Measurements from ENCODE around the gene PANX3. TPM values are rescaled to one million over a fixed set of nuclear protein-coding genes. Genes with fewer than 3 reads are reported as not detected.

PANX3 gene
- total and polyA plus RNA-seq, 7 donors = not detected

- Histone ChIP-seq H3K4me3 (no peak overlapping the region), H3K4me1 (no peaks in the 10 kb centered on the region), H3K27me3 (ENCODE audit: insufficient read depth in 3 of 3, low read length in 2 of 3) (no peaks in the 10 kb centered on the region), H3K36me3 (ENCODE audit: insufficient read depth in 1 of 2, low read depth in 1 of 2) (peaks cover 7 to 63% of the 10 kb centered on the region in 2 donors), H3K27ac (no peak overlapping the region), H3K9me3 (no peaks in the 10 kb centered on the region)
- ATAC-seq (no peak), DNase-seq (no peak)
- WGBS, 3 donors = 61 to 75% (median 69%) methylated on average over 1 of the region's 1 CpG
- TF ChIP-seq CTCF (IDR thresholded peaks at IDR 0.05) = no peak
- intact Hi-C loops (cut with DNase I) = no loop called here
Observed at GRCh38 chr11:124639186-124639585, 28.0 kb downstream of the PANX3 start.

GRCh38 chr11:124640666-124641065, 29.4 kb downstream of the PANX3 start:
- ATAC-seq (no peak), DNase-seq (no peak)
- Histone ChIP-seq H3K27ac (no peak overlapping the region), H3K4me3 (no peak overlapping the region), H3K4me1 (no peaks in the 10 kb centered on the region), H3K9me3 (no peaks in the 10 kb centered on the region), H3K36me3 (ENCODE audit: insufficient read depth in 1 of 2, low read depth in 1 of 2) (peaks cover 7 to 50% of the 10 kb centered on the region in 2 donors), H3K27me3 (ENCODE audit: insufficient read depth in 3 of 3, low read length in 2 of 3) (no peaks in the 10 kb centered on the region)
- TF ChIP-seq CTCF (IDR thresholded peaks at IDR 0.05) = no peak
- WGBS, 3 donors = 82 to 86% (median 82%) methylated on average over 5 of the region's 5 CpGs
- intact Hi-C loops (cut with DNase I) = loop anchor here in 1 of 2 donors (5.0 kb wide), 1 partner anchor 197 kb away; no protein-coding TSS in a partner anchor

GRCh38 chr11:124642628-124643027, 31.4 kb downstream of the PANX3 start:
- intact Hi-C loops (cut with DNase I) = loop anchor here in 1 of 2 donors (5.0 kb wide), 1 partner anchor 195 kb away; no protein-coding TSS in a partner anchor
- peaks cover 0 to 37% of the 10 kb centered on the region in 2 donors for H3K36me3 ChIP-seq (ENCODE audit: insufficient read depth in 1 of 2, low read depth in 1 of 2)
- no peak for ATAC-seq

GRCh38 chr11:124643042-124643604, 31.9 kb downstream of the PANX3 start:
- TF ChIP-seq CTCF (IDR thresholded peaks at IDR 0.05) = no peak
- WGBS, 3 donors = 79 to 88% (median 85%) methylated on average over 10 of the region's 10 CpGs
- H3K4me3 ChIP-seq = no peak overlapping the region
- no peaks in the 10 kb centered on the region for H3K9me3 ChIP-seq
- ATAC-seq (no peak), DNase-seq (no peak)
- H3K27me3 ChIP-seq (ENCODE audit: insufficient read depth in 3 of 3, low read length in 2 of 3) = no peaks in the 10 kb centered on the region
- H3K36me3 ChIP-seq (ENCODE audit: insufficient read depth in 1 of 2, low read depth in 1 of 2) = peaks cover 0 to 37% of the 10 kb centered on the region in 2 donors
- H3K4me1 ChIP-seq = no peaks in the 10 kb centered on the region
- H3K27ac ChIP-seq = no peak overlapping the region
- intact Hi-C loops (cut with DNase I) = loop anchor here in 1 of 2 donors (5.0 kb wide), 1 partner anchor 194 kb away; no protein-coding TSS in a partner anchor

More at GRCh38 chr11:124642628-124643027, 31.4 kb downstream of the PANX3 start:
- no peak for TF ChIP-seq CTCF (IDR thresholded peaks at IDR 0.05)
- no peak overlapping the region for H3K4me3 ChIP-seq
- DNase-seq = no peak
- H3K27ac ChIP-seq = no peak overlapping the region
- H3K4me1 ChIP-seq = no peaks in the 10 kb centered on the region
- WGBS, 3 donors = 86 to 92% (median 88%) methylated on average over 3 of the region's 3 CpGs
- no peaks in the 10 kb centered on the region for H3K9me3 ChIP-seq
- no peaks in the 10 kb centered on the region for H3K27me3 ChIP-seq (ENCODE audit: insufficient read depth in 3 of 3, low read length in 2 of 3)
